IPS DF 6.9 (cell line): Measurements from ENCODE around the gene ENGASE.

Source experiments
- DNase-seq: peaks from one replicate; pipeline ENCODE4 v3.0.0-alpha.2; 2013; ENCODE audit warnings: low read depth, low spot score
- H3K27ac ChIP-seq: one replicate; pipeline ENCODE4 v1.5.1; 2013; ENCODE audit warnings: low read length, control low read depth
- H3K27me3 ChIP-seq: 2 replicates; pipeline ENCODE4 v1.6.1; 2013; ENCODE audit warnings: mild to moderate bottlenecking, low read length; ENCODE audit not compliant: control insufficient read depth, insufficient read depth
- H3K36me3 ChIP-seq: 2 replicates; pipeline ENCODE4 v1.6.1; 2013; ENCODE audit warnings: low read length; ENCODE audit not compliant: control insufficient read depth, insufficient read depth
- H3K4me1 ChIP-seq: 2 replicates; pipeline ENCODE4 v1.6.1; 2013; ENCODE audit warnings: low read length; ENCODE audit not compliant: control insufficient read depth, insufficient read depth
- H3K4me3 ChIP-seq: 2 replicates; pipeline ENCODE4 v1.5.1; 2013; ENCODE audit warnings: mild to moderate bottlenecking, low read length
- H3K9me3 ChIP-seq: 2 replicates; pipeline ENCODE4 v1.6.1; 2013; ENCODE audit warnings: low read length, inconsistent platforms; ENCODE audit not compliant: control insufficient read depth, insufficient read depth
- WGBS: extraction: QIAGEN DNeasy Blood & Tissue Kit; methylation state at CpG from one replicate; pipeline ENCODE4 v1.1.7; 2013; ENCODE audit warnings: mixed read lengths, missing lambda C conversion rate; ENCODE audit not compliant: insufficient read length, insufficient coverage; 5-methylcytosine and 5-hydroxymethylcytosine counted together

Gene ENGASE

DNA sequence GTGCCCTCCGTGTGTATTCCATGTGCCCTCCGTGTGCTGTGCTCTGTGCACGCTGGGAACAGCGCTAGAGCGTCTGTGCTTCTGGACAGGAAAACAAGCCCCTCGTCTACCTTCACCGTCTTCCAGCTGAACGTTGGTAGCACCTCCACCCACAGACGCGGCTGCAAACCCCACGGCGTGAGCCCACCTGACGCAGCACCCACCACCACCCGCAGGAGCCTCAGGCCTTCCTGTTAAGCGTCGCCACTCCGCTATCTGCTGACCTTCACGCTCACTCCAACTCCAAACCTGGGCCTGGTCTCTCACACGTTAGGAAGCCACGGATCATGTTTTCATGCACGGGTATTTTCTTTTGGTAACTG is 56.6 kb downstream of the ENGASE start:
- Histone ChIP-seq H3K9me3 (no peaks in the 10 kb centered on the region), H3K27ac (no peak overlapping the region), H3K27me3 (no peaks in the 10 kb centered on the region), H3K4me3 (no peak overlapping the region), H3K36me3 (no peaks in the 10 kb centered on the region), H3K4me1 (no peaks in the 10 kb centered on the region)
- DNase-seq: no peak
- no CpG with 5 or more reads among the region's 21 CpGs for WGBS

DNA sequence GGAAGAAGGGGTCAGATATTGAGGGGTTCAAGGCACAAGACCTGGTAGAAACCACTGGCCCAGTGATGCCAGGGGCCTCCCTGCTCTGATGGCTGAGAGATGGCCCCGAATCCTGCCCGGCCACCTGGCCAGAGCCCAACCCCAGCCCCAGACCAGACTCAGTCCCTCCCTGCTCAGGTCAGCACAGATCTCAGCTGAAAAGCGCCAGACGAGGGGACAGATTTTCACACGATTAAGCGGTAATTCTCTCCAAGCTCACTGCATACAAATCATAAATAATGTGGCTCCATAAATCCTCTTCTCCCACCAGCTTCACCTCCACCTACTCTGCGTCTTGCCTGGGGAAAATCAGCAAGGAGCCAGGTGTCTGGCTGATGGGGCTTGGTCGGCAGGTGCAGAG is 57.1 kb downstream of the ENGASE start:
- H3K27me3 ChIP-seq: no peaks in the 10 kb centered on the region
- H3K4me3 ChIP-seq: no peak overlapping the region
- no peak for DNase-seq
- WGBS: no CpG with 5 or more reads among the region's 8 CpGs
- no peaks in the 10 kb centered on the region for H3K9me3 ChIP-seq
- no peak overlapping the region for H3K27ac ChIP-seq
- no peaks in the 10 kb centered on the region for H3K36me3 ChIP-seq
- H3K4me1 ChIP-seq: no peaks in the 10 kb centered on the region

DNA sequence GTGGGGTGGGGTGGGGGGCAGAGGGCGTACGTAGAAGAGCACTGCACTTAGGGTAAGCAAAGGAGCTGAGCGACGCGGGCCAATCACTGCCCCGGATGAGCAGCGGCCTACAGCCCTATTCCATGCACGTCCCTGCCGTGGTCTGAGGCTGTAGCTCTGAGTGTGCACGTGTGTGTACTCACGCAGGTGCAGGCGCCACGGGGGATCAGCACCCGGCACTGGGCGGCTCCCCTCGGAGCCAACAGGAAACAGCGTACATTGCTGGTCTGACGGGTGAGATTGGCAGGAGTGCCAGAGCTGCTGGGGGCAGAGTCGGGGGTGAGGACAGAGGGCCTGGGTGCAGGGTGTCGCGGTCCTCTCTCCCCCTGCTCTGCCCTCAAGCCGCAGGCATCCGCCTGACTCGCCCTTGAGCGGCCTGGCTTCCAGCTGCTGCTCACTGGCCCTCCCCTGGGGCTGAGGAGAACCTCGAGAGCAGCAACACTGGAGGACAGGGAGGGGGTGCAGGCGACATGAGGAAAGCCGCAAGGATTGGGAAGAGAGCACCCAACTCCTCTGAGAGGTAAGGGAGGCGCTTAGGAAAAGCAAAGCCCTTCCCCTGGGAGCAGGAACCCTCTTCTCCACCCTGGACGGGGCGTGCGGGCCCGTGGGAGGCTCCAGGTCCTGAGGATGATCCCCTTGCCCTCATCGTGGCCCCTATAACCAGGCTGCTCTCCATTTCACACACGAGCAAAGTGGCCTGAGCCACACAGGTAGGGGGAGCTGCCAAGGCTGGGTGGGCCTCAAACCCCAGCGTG is 57.8 kb downstream of the ENGASE start:
- Histone ChIP-seq H3K9me3 (no peaks in the 10 kb centered on the region), H3K4me3 (no peak overlapping the region), H3K4me1 (no peaks in the 10 kb centered on the region), H3K27ac (no peak overlapping the region), H3K36me3 (no peaks in the 10 kb centered on the region), H3K27me3 (no peaks in the 10 kb centered on the region)
- WGBS: no CpG with 5 or more reads among the region's 36 CpGs
- DNase-seq: no peak

DNA sequence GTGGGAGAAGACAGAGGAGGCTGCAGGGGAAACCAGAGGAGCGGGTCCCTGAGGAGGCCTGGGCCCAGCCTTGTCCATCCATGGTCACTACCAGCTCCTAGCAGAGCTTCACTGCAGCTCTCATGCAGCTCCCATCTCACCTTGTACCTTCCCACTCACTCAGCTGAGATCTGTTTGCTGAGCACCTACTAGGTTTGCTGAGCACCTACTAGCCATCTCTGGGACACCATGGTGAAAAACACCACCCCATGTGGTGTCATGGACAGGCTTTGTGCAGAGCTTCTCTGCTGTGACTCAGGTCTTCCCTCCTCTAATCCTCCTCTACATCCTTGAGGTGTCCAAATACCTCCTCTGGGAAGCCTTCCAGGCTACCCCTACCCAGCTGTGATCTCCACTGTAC is 58.6 kb downstream of the ENGASE start:
- Histone ChIP-seq H3K27me3 (no peaks in the 10 kb centered on the region), H3K4me1 (no peaks in the 10 kb centered on the region), H3K4me3 (no peak overlapping the region), H3K36me3 (no peaks in the 10 kb centered on the region), H3K9me3 (no peaks in the 10 kb centered on the region), H3K27ac (no peak overlapping the region)
- no CpG with 5 or more reads among the region's 1 CpG for WGBS
- no peak for DNase-seq

DNA sequence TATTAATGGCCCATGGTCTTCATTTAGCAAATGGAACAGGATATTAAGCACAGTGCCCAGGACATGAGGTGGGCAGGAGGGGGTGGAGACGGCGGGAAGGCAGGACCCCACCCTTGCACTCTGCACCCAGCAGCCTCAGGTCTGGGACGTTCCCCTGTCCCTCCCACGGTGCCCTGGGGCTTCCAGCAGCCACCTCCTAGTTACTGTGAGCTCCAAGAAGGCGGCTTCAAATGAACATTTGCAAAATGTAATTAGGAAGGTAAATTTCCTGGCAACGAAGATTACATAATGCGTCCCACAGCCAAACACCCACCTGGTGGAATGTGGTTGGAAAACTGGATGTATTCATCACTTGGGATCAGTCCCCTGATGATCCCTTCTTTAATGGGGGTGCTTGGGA is 59.4 kb downstream of the ENGASE start:
- no CpG with 5 or more reads among the region's 7 CpGs for WGBS

DNA sequence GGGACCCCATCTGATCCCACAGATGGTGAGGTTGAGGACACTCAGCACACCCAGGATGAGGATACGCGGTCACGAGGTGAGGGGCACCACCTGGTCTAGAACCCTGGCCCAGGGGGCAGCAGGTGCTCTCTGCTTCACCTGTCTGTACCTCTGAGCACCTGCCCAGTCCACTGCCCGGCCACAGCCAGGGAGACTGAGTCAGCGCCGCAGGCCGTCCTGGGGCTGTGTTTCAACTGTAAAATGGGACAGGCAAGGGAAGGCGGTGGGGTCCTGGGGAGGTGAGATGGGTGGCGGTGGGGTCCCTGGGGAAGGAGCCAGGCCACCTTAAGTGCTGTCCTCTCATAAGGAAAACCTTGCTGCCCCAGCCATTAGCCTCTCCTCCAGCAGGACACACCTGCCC is 60.4 kb downstream of the ENGASE start:
- Histone ChIP-seq H3K27me3 (no peaks in the 10 kb centered on the region), H3K27ac (no peak overlapping the region), H3K9me3 (no peaks in the 10 kb centered on the region), H3K4me3 (no peak overlapping the region), H3K36me3 (no peaks in the 10 kb centered on the region), H3K4me1 (no peaks in the 10 kb centered on the region)
- no CpG with 5 or more reads among the region's 9 CpGs for WGBS
- no peak for DNase-seq

More for the DNA sequence above, 59.4 kb downstream of the ENGASE start:
- Histone ChIP-seq H3K9me3 (no peaks in the 10 kb centered on the region), H3K36me3 (no peaks in the 10 kb centered on the region), H3K27me3 (no peaks in the 10 kb centered on the region), H3K4me1 (no peaks in the 10 kb centered on the region), H3K27ac (no peak overlapping the region), H3K4me3 (no peak overlapping the region)
- no peak for DNase-seq

DNA sequence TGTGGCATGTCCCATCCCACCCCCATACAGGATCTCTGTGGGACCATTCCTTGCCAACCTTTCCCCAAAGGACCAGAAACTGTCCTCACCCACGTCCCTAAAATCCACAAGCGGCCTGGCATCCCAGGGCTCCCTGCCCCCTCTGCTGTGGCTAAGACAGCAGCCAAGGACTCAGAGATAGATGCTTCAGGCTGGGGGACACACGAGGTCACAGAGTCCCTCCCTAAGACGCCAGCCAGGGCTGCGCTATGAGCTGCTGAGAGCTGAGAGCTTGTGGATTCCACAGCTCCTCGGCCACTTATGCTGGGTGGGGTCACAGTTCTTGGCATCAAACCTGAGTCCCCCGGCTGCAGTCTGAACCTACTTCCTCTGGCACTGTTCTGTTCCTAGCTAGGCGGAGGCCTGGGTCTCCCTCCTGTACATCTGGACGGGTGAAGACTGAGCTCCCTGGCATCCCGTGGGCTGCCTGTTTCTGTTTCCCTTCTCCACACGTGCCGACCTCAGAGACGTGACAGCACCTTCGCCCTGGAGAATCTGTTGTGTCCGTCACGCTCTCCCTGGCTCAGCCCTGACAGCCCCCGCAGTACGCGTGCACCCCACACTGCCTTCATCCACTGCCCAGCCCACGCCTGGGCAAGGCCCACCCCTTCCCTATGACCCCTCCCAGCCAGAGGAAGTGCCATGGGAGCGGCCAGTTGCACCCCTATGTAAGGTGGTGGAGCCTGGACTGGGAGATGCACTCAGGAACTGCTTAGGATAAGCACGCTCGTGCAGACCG is 61.2 kb downstream of the ENGASE start:
- Histone ChIP-seq H3K36me3 (no peaks in the 10 kb centered on the region), H3K4me1 (no peaks in the 10 kb centered on the region), H3K4me3 (no peak overlapping the region), H3K27ac (no peak overlapping the region), H3K9me3 (no peaks in the 10 kb centered on the region), H3K27me3 (no peaks in the 10 kb centered on the region)
- DNase-seq: no peak
- WGBS: no CpG with 5 or more reads among the region's 24 CpGs
